ENCODE measurements around the gene MYO16. TPM values are rescaled to one million over a fixed set of nuclear protein-coding genes. Genes with fewer than 3 reads are reported as not detected.

MYO16 gene
- total and polyA plus RNA-seq, 2 of the 4 experiments (the other 2 are of a cell fraction) = under 0.01 to 0.03 TPM

- no peak overlapping the region for H2BK5ac ChIP-seq (ENCODE audit: low read depth, low read length, poor library complexity, severe bottlenecking)
- no peak overlapping the region for H4K91ac ChIP-seq (ENCODE audit: insufficient read depth, low read depth, low read length)
- H3K14ac ChIP-seq (replicated peaks; ENCODE audit: low read depth, low read length) = no peak overlapping the region
- no peak overlapping the region for H2AK9ac ChIP-seq (replicated peaks; ENCODE audit: low read depth, low read length, poor library complexity)
- H3K9me1 ChIP-seq (ENCODE audit: insufficient read depth, low read length) = no peaks in the 10 kb centered on the region
- no peak overlapping the region for H3K4me2 ChIP-seq (ENCODE audit: low read depth, low read length)
- no peaks in the 10 kb centered on the region for H3K79me1 ChIP-seq (ENCODE audit: low read depth in 1 of 2, low read length in 2 of 2)
- no peak overlapping the region for H2AK5ac ChIP-seq (ENCODE audit: low read depth, low read length)
- no peaks in the 10 kb centered on the region for H3K27me3 ChIP-seq (ENCODE audit: control insufficient read depth, insufficient read depth, low read length)
- H2BK15ac ChIP-seq (ENCODE audit: low read depth, low read length) = no peak overlapping the region
- intact Hi-C loops (cut with micrococcal nuclease) (no loop called here), in situ Hi-C loops (cut with MboI; ENCODE audit: low sequenced_read_pairs) (no loop called here), dilution Hi-C loops (cut with HindIII; ENCODE audit: low sequenced_read_pairs, unreplicated experiment) (no loop called here)
- H4K8ac ChIP-seq (ENCODE audit: low read depth in 2 of 2, low read length in 2 of 2) = no peak overlapping the region
- H3K4ac ChIP-seq (ENCODE audit: low read depth, low read length) = no peak overlapping the region
- ATAC-seq (ENCODE audit: low read depth) (no peak), DNase-seq (no peak)
- no CpG with 5 or more reads among the region's 3 CpGs for WGBS, 2 experiments (ENCODE audit: extremely low coverage in 2 of 2, insufficient read length in 1 of 2)
- TF ChIP-seq CEBPB (IDR thresholded peaks at IDR 0.05; ENCODE audit: low read depth, low read length) (no peak), CHD1 (IDR thresholded peaks at IDR 0.05; ENCODE audit: low read depth, low read length) (no peak), ELK1 (IDR thresholded peaks at IDR 0.05; ENCODE audit: borderline replicate concordance, low read depth, low read length) (no peak), POLR2A (IDR thresholded peaks at IDR 0.05; ENCODE audit: low read depth, low read length) (no peak), USF2 (IDR thresholded peaks at IDR 0.05; ENCODE audit: low read depth, low read length) (no peak), MXI1 (IDR thresholded peaks at IDR 0.05; ENCODE audit: borderline replicate concordance, low read depth, low read length) (no peak), MAFK (IDR thresholded peaks at IDR 0.05; ENCODE audit: low read depth, low read length) (no peak), RAD21 (IDR thresholded peaks at IDR 0.05; ENCODE audit: low read length) (no peak), MAZ (IDR thresholded peaks at IDR 0.05; ENCODE audit: borderline replicate concordance, low read depth, low read length) (no peak), FOS (IDR thresholded peaks at IDR 0.05; ENCODE audit: low read depth, low read length) (no peak), RFX5 (IDR thresholded peaks at IDR 0.05; ENCODE audit: low read depth, low read length) (no peak), RCOR1 (IDR thresholded peaks at IDR 0.05; ENCODE audit: insufficient replicate concordance, low read length) (no peak), SMC3 (IDR thresholded peaks at IDR 0.05; ENCODE audit: low read depth, low read length) (no peak), BHLHE40 (IDR thresholded peaks at IDR 0.05; ENCODE audit: low read depth, low read length) (no peak), CTCF (conservative IDR thresholded peaks at IDR 0.05; ENCODE audit: low read depth, low read length) (no peak), NFE2L2 (IDR thresholded peaks at IDR 0.05; ENCODE audit: low read depth, low read length) (no peak)
- POLR2A ChIA-PET (ENCODE audit: unreplicated experiment) = no interaction called here
- H4K5ac ChIP-seq (ENCODE audit: low read depth, low read length) = no peak overlapping the region
- no peak overlapping the region for H3K56ac ChIP-seq (ENCODE audit: extremely low read depth, insufficient read depth, low read length)
- no peaks in the 10 kb centered on the region for H3K9me3 ChIP-seq (ENCODE audit: control insufficient read depth, insufficient read depth, low read length)
- no peaks in the 10 kb centered on the region for H4K20me1 ChIP-seq (ENCODE audit: insufficient read depth, low read length)
- H3K4me1 ChIP-seq (ENCODE audit: control insufficient read depth, insufficient read depth, low read length) = no peaks in the 10 kb centered on the region
- H3K4me3 ChIP-seq (ENCODE audit: insufficient read depth, low read depth, low read length) = no peak overlapping the region
- no peak overlapping the region for H2AFZ ChIP-seq (replicated peaks; ENCODE audit: low read length, poor library complexity)
- H3K18ac ChIP-seq (ENCODE audit: low read depth, low read length) = no peak overlapping the region
- no peak overlapping the region for H2BK120ac ChIP-seq (ENCODE audit: low read depth, low read length)
- CTCF ChIA-PET = no interaction called here
- no peak overlapping the region for H3K27ac ChIP-seq (ENCODE audit: insufficient read depth, low read length)
- H3K9ac ChIP-seq (ENCODE audit: low read depth, low read length) = no peak overlapping the region
- H2BK20ac ChIP-seq (ENCODE audit: low read depth, low read length) = no peak overlapping the region
- H3K23ac ChIP-seq (ENCODE audit: low read depth, low read length) = no peak overlapping the region
- no TSS peak for BruUV-seq (replicated peaks)
- no peaks in the 10 kb centered on the region for H3K36me3 ChIP-seq (ENCODE audit: control insufficient read depth, insufficient read depth, low read length)
These were observed 131.1 kb downstream of the MYO16 start for GRCh38 chr13:108760541-108760940.
